GM23338 (cell line): ENCODE measurements around the gene TGIF2.

Experiments used
- CTCF ChIP-seq, 2 experiments: fragments of 200-600 bp in 1 of 2; sonication (generic) in 1 of 2; conservative IDR thresholded peaks; 2 replicates each; pipeline versions ENCODE4 v1.5.1 to v1.6.1; 2016 to 2017; ENCODE audit warnings: antibody characterized with exemption in 2 of 2, low read depth in 2 of 2, mild to moderate bottlenecking in 2 of 2, moderate library complexity in 1 of 2
- EZH2phosphoT487 ChIP-seq: fragments of 200-600 bp; sonication (generic); IDR thresholded peaks from one replicate; pipeline ENCODE4 v1.8.1; 2018; ENCODE audit warnings: antibody characterized with exemption; ENCODE audit not compliant: unreplicated experiment
- POLR2AphosphoS5 ChIP-seq: IDR thresholded peaks from 2 replicates; pipeline ENCODE4 v1.6.1; 2016; ENCODE audit warnings: antibody characterized with exemption, low read depth
- TF ChIP-seq, protein P1 (sequence below): IDR thresholded peaks from one replicate; pipeline ENCODE4 v1.6.1; 2018; ENCODE audit warnings: antibody characterized with exemption; ENCODE audit not compliant: unreplicated experiment

- TF ChIP-seq EZH2phosphoT487 (no peak), CTCF (conservative IDR thresholded peaks at IDR 0.05; ENCODE audit: low read depth in 2 of 2) (no peak), POLR2AphosphoS5 (no peak)
- TF ChIP-seq, protein P1, sequence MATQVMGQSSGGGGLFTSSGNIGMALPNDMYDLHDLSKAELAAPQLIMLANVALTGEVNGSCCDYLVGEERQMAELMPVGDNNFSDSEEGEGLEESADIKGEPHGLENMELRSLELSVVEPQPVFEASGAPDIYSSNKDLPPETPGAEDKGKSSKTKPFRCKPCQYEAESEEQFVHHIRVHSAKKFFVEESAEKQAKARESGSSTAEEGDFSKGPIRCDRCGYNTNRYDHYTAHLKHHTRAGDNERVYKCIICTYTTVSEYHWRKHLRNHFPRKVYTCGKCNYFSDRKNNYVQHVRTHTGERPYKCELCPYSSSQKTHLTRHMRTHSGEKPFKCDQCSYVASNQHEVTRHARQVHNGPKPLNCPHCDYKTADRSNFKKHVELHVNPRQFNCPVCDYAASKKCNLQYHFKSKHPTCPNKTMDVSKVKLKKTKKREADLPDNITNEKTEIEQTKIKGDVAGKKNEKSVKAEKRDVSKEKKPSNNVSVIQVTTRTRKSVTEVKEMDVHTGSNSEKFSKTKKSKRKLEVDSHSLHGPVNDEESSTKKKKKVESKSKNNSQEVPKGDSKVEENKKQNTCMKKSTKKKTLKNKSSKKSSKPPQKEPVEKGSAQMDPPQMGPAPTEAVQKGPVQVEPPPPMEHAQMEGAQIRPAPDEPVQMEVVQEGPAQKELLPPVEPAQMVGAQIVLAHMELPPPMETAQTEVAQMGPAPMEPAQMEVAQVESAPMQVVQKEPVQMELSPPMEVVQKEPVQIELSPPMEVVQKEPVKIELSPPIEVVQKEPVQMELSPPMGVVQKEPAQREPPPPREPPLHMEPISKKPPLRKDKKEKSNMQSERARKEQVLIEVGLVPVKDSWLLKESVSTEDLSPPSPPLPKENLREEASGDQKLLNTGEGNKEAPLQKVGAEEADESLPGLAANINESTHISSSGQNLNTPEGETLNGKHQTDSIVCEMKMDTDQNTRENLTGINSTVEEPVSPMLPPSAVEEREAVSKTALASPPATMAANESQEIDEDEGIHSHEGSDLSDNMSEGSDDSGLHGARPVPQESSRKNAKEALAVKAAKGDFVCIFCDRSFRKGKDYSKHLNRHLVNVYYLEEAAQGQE, result no peak
Measured at GRCh38 chr20:36555248-36555647, 18.1 kb upstream of the TGIF2 start.
